Astrocyte of the spinal cord (primary cell): ENCODE data around the gene TOX2.

Source experiments
- DNase-seq: peaks from one replicate; pipeline ENCODE4 v3.0.0; 2011; ENCODE audit warnings: low read depth, low spot score
- H3K4me3 ChIP-seq: 2 replicates; pipeline ENCODE4 v1.5.1; 2011; ENCODE audit warnings: low read depth, mild to moderate bottlenecking, low read length, moderate library complexity
- CTCF ChIP-seq: IDR thresholded peaks from 2 replicates; pipeline ENCODE4 v1.5.1; 2012; ENCODE audit warnings: low read depth, mild to moderate bottlenecking, low read length, inconsistent platforms
- in situ Hi-C: cut with HindIII; loops from 2 replicates; pipeline ENCODE4 v1.10.0; 2017; ENCODE audit warnings: low sequenced_read_pairs

TOX2 gene

GRCh38 chr20:44084891-44085290 lies 170.2 kb downstream of the TOX2 start:
- in situ Hi-C loops = no loop called here
- no peak for TF ChIP-seq CTCF
- no peak for DNase-seq
- no peak overlapping the region for H3K4me3 ChIP-seq

- H3K4me3 ChIP-seq = no peak overlapping the region
- no peak for DNase-seq
- no peak for TF ChIP-seq CTCF
- in situ Hi-C loops = no loop called here
Measured at GRCh38 chr20:44085616-44086434, 171.2 kb downstream of the TOX2 start.

- in situ Hi-C loops = no loop called here
- TF ChIP-seq CTCF = no peak
- no peak for DNase-seq
- no peak overlapping the region for H3K4me3 ChIP-seq
Measured at GRCh38 chr20:44087051-44087856, 172.6 kb downstream of the TOX2 start.

- no peak for DNase-seq
- no peak for TF ChIP-seq CTCF
- H3K4me3 ChIP-seq = no peak overlapping the region
- in situ Hi-C loops = no loop called here
Measured at GRCh38 chr20:44087857-44088120, 173.1 kb downstream of the TOX2 start.

GRCh38 chr20:44089987-44090674 lies 175.5 kb downstream of the TOX2 start:
- TF ChIP-seq CTCF = no peak
- in situ Hi-C loops = no loop called here
- peak; percentile 54 for DNase-seq
- H3K4me3 ChIP-seq = no peak overlapping the region

- in situ Hi-C loops = no loop called here
- DNase-seq = no peak
- no peak overlapping the region for H3K4me3 ChIP-seq
- TF ChIP-seq CTCF = no peak
Measured at GRCh38 chr20:44091026-44091425, 176.4 kb downstream of the TOX2 start.
